Astrocyte (in vitro differentiated cells and primary cell): ENCODE data around the gene IST1.

Experiments
- CTCF ChIP-seq: IDR thresholded peaks from 2 replicates; pipeline ENCODE4 v1.5.1; 2011; ENCODE audit warnings: low read depth, mild to moderate bottlenecking, inconsistent platforms, low read length, moderate library complexity; ENCODE audit not compliant: insufficient read depth
- EZH2 ChIP-seq: IDR thresholded peaks from 2 replicates; pipeline ENCODE4 v1.6.1; 2012; ENCODE audit warnings: mild to moderate bottlenecking, low read length, inconsistent platforms; ENCODE audit not compliant: insufficient read depth

DNA sequence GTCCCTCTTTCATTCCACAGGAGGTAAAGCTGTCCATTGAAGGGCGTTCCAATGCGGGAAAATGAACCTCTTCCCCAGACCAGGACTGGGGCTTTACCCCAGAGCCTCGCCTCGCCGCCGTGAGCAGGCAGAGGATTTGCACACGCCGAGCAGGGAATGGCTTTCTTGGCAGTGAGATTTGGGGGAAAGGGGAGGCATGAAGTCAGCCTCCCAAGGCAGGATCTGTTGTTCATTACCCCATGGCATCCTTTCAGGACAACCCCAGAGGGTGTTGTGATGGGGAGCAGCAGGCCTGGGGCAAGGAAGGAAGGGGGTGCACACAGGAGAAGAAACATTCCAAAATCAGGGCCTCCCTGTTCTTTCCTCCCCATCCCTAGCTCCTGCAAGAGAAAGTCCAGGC is 43.6 kb upstream of the IST1 start:
- no peak for TF ChIP-seq CTCF
- TF ChIP-seq EZH2, result no peak
